Activated CD8-positive, alpha-beta T cell treated with anti-CD3 and anti-CD28 coated beads, Interleukin-2, amount 10 ng/mL, durations not matched to agents 7 days and 5 days (primary cell): ENCODE results near the gene ARGLU1. TPM values are rescaled to one million over a fixed set of nuclear protein-coding genes. Genes with fewer than 3 reads are reported as not detected.

Source experiments
- ATAC-seq: fragments of 150-1000 bp; cut with Tn5 transposase; one replicate; pipeline ENCODE4 v1.10.0; 2021; ENCODE audit warnings: moderate library complexity
- CTCF ChIA-PET: fragments of 350-600 bp; sonication (Branson Sonifier 250); formaldehyde crosslinking; loops from one replicate; lab custom pipeline; 2021; ENCODE audit warnings: antibody characterized with exemption; lab: Charles Lee
- POLR2A ChIA-PET: fragments of 350-600 bp; sonication (Branson Sonifier 250); formaldehyde crosslinking; loops from one replicate; lab custom pipeline; 2021; ENCODE audit warnings: antibody characterized with exemption; lab: Charles Lee
- DNase-seq: peaks from one replicate; pipeline ENCODE4 v3.0.0-alpha.2; 2020
- H3K27ac Mint-ChIP-seq: one replicate; pipeline ENCODE4 v1.8.0; 2021; ENCODE audit warnings: mild to moderate bottlenecking, mixed read lengths
- H3K27me3 Mint-ChIP-seq: one replicate; pipeline ENCODE4 v1.8.0; 2021; ENCODE audit warnings: low read depth, mixed read lengths
- H3K36me3 Mint-ChIP-seq: one replicate; pipeline ENCODE4 v1.8.0; 2021; ENCODE audit warnings: low read depth, mixed read lengths
- H3K4me1 Mint-ChIP-seq: one replicate; pipeline ENCODE4 v1.8.0; 2021; ENCODE audit warnings: low read depth, mixed read lengths
- H3K4me3 Mint-ChIP-seq: one replicate; pipeline ENCODE4 v1.8.0; 2021; ENCODE audit warnings: mild to moderate bottlenecking, mixed read lengths
- H3K9me3 Mint-ChIP-seq: one replicate; pipeline ENCODE4 v1.8.0; 2022; ENCODE audit warnings: mixed read lengths; ENCODE audit not compliant: insufficient read depth
- total RNA-seq, 2 experiments: library from RNA; stranded (reverse); gene quantifications; one replicate each; pipeline ENCODE4 v1.2.3, GENCODE V29; 2021

The ARGLU1 gene
- total RNA-seq, 2 experiments from 2014 or later = 86.6 to 97.0 TPM

- H3K9me3 Mint-ChIP-seq = no peaks in the 10 kb centered on the region
- ChIA-PET CTCF (no interaction called here), POLR2A (no interaction called here)
- no peak overlapping the region for H3K4me3 Mint-ChIP-seq
- DNase-seq (no peak), ATAC-seq (no peak)
- no peak overlapping the region for H3K27ac Mint-ChIP-seq
- peaks cover 5% of the 10 kb centered on the region for H3K4me1 Mint-ChIP-seq
- no peaks in the 10 kb centered on the region for H3K36me3 Mint-ChIP-seq
- peaks cover 29% of the 10 kb centered on the region for H3K27me3 Mint-ChIP-seq
Measured at GRCh38 chr13:106505295-106505694, 62.6 kb downstream of the ARGLU1 start.

GRCh38 chr13:106503730-106504453 is 64.0 kb downstream of the ARGLU1 start:
- no peak overlapping the region for H3K27ac Mint-ChIP-seq
- peaks cover 37% of the 10 kb centered on the region for H3K27me3 Mint-ChIP-seq
- H3K4me3 Mint-ChIP-seq = no peak overlapping the region
- H3K36me3 Mint-ChIP-seq = no peaks in the 10 kb centered on the region
- ATAC-seq (no peak), DNase-seq (no peak)
- CTCF ChIA-PET = no interaction called here
- H3K9me3 Mint-ChIP-seq = no peaks in the 10 kb centered on the region
- POLR2A ChIA-PET = no interaction called here
- H3K4me1 Mint-ChIP-seq = peaks cover 9% of the 10 kb centered on the region

GRCh38 chr13:106503272-106503671 is 64.7 kb downstream of the ARGLU1 start:
- no peaks in the 10 kb centered on the region for H3K9me3 Mint-ChIP-seq
- no peak overlapping the region for H3K4me3 Mint-ChIP-seq
- DNase-seq (no peak), ATAC-seq (no peak)
- H3K36me3 Mint-ChIP-seq = no peaks in the 10 kb centered on the region
- H3K27me3 Mint-ChIP-seq = peaks cover 41% of the 10 kb centered on the region
- H3K4me1 Mint-ChIP-seq = peaks cover 9% of the 10 kb centered on the region
- H3K27ac Mint-ChIP-seq = no peak overlapping the region
- ChIA-PET CTCF (no interaction called here), POLR2A (no interaction called here)

GRCh38 chr13:106500445-106500844 is 67.5 kb downstream of the ARGLU1 start:
- H3K27me3 Mint-ChIP-seq = peaks cover 51% of the 10 kb centered on the region
- no peak for DNase-seq
- POLR2A ChIA-PET = no interaction called here
- CTCF ChIA-PET = no interaction called here
- H3K36me3 Mint-ChIP-seq = no peaks in the 10 kb centered on the region
- H3K4me1 Mint-ChIP-seq = peaks cover 6% of the 10 kb centered on the region
- H3K4me3 Mint-ChIP-seq = no peak overlapping the region
- no peak for ATAC-seq
- H3K9me3 Mint-ChIP-seq = no peaks in the 10 kb centered on the region
- H3K27ac Mint-ChIP-seq = no peak overlapping the region

GRCh38 chr13:106499896-106500295 is 68.0 kb downstream of the ARGLU1 start:
- no peak for DNase-seq
- Mint-ChIP-seq H3K4me3 (no peak overlapping the region), H3K4me1 (peaks cover 6% of the 10 kb centered on the region), H3K27me3 (peaks cover 49% of the 10 kb centered on the region), H3K36me3 (no peaks in the 10 kb centered on the region), H3K9me3 (no peaks in the 10 kb centered on the region), H3K27ac (no peak overlapping the region)
- ChIA-PET POLR2A (no interaction called here), CTCF (no interaction called here)
- no peak for ATAC-seq

GRCh38 chr13:106499113-106499512 is 68.8 kb downstream of the ARGLU1 start:
- H3K27me3 Mint-ChIP-seq = peaks cover 52% of the 10 kb centered on the region
- H3K27ac Mint-ChIP-seq = no peak overlapping the region
- ATAC-seq (no peak), DNase-seq (no peak)
- H3K4me1 Mint-ChIP-seq = peaks cover 6% of the 10 kb centered on the region
- ChIA-PET CTCF (no interaction called here), POLR2A (no interaction called here)
- H3K9me3 Mint-ChIP-seq = no peaks in the 10 kb centered on the region
- H3K4me3 Mint-ChIP-seq = no peak overlapping the region
- no peaks in the 10 kb centered on the region for H3K36me3 Mint-ChIP-seq

GRCh38 chr13:106498571-106498970 is 69.4 kb downstream of the ARGLU1 start:
- H3K4me1 Mint-ChIP-seq = peaks cover 11% of the 10 kb centered on the region
- DNase-seq = no peak
- no peak overlapping the region for H3K4me3 Mint-ChIP-seq
- H3K27me3 Mint-ChIP-seq = peaks cover 52% of the 10 kb centered on the region
- CTCF ChIA-PET = no interaction called here
- H3K36me3 Mint-ChIP-seq = no peaks in the 10 kb centered on the region
- no peak for ATAC-seq
- H3K27ac Mint-ChIP-seq = no peak overlapping the region
- POLR2A ChIA-PET = no interaction called here
- H3K9me3 Mint-ChIP-seq = no peaks in the 10 kb centered on the region

- DNase-seq (no peak), ATAC-seq (no peak)
- H3K9me3 Mint-ChIP-seq = no peaks in the 10 kb centered on the region
- H3K27me3 Mint-ChIP-seq = peaks cover 49% of the 10 kb centered on the region
- H3K4me3 Mint-ChIP-seq = no peak overlapping the region
- H3K36me3 Mint-ChIP-seq = no peaks in the 10 kb centered on the region
- ChIA-PET CTCF (no interaction called here), POLR2A (no interaction called here)
- H3K4me1 Mint-ChIP-seq = peaks cover 15% of the 10 kb centered on the region
- no peak overlapping the region for H3K27ac Mint-ChIP-seq
Measured at GRCh38 chr13:106498158-106498557, 69.8 kb downstream of the ARGLU1 start.

GRCh38 chr13:106497079-106497478 is 70.9 kb downstream of the ARGLU1 start:
- no peaks in the 10 kb centered on the region for H3K9me3 Mint-ChIP-seq
- ChIA-PET CTCF (no interaction called here), POLR2A (no interaction called here)
- H3K4me1 Mint-ChIP-seq = peaks cover 23% of the 10 kb centered on the region
- H3K27ac Mint-ChIP-seq = no peak overlapping the region
- peaks cover 48% of the 10 kb centered on the region for H3K27me3 Mint-ChIP-seq
- ATAC-seq = no peak
- DNase-seq = no peak
- no peak overlapping the region for H3K4me3 Mint-ChIP-seq
- H3K36me3 Mint-ChIP-seq = no peaks in the 10 kb centered on the region

- ATAC-seq (no peak), DNase-seq (no peak)
- CTCF ChIA-PET = no interaction called here
- H3K4me1 Mint-ChIP-seq = peaks cover 23% of the 10 kb centered on the region
- H3K4me3 Mint-ChIP-seq = no peak overlapping the region
- POLR2A ChIA-PET = no interaction called here
- H3K36me3 Mint-ChIP-seq = no peaks in the 10 kb centered on the region
- no peak overlapping the region for H3K27ac Mint-ChIP-seq
- peaks cover 55% of the 10 kb centered on the region for H3K27me3 Mint-ChIP-seq
- no peaks in the 10 kb centered on the region for H3K9me3 Mint-ChIP-seq
Measured at GRCh38 chr13:106496072-106496997, 71.6 kb downstream of the ARGLU1 start.

- no peaks in the 10 kb centered on the region for H3K36me3 Mint-ChIP-seq
- H3K9me3 Mint-ChIP-seq = no peaks in the 10 kb centered on the region
- no peak overlapping the region for H3K27ac Mint-ChIP-seq
- ATAC-seq = no peak
- ChIA-PET POLR2A (no interaction called here), CTCF (no interaction called here)
- peaks cover 57% of the 10 kb centered on the region for H3K27me3 Mint-ChIP-seq
- peaks cover 26% of the 10 kb centered on the region for H3K4me1 Mint-ChIP-seq
- no peak for DNase-seq
- no peak overlapping the region for H3K4me3 Mint-ChIP-seq
Measured at GRCh38 chr13:106494936-106495335, 73.0 kb downstream of the ARGLU1 start.

GRCh38 chr13:106494506-106494905 is 73.4 kb downstream of the ARGLU1 start:
- peaks cover 55% of the 10 kb centered on the region for H3K27me3 Mint-ChIP-seq
- H3K4me3 Mint-ChIP-seq = no peak overlapping the region
- no peaks in the 10 kb centered on the region for H3K36me3 Mint-ChIP-seq
- no peak for ATAC-seq
- no peak overlapping the region for H3K27ac Mint-ChIP-seq
- ChIA-PET POLR2A (no interaction called here), CTCF (no interaction called here)
- DNase-seq = no peak
- H3K4me1 Mint-ChIP-seq = peaks cover 24% of the 10 kb centered on the region
- H3K9me3 Mint-ChIP-seq = no peaks in the 10 kb centered on the region
